ENCODE results near the gene SLC25A26. TPM values are rescaled to one million over a fixed set of nuclear protein-coding genes. Genes with fewer than 3 reads are reported as not detected.

Gene SLC25A26
- total and polyA plus RNA-seq, 8 donors: 5.1 to 13.6 (median 9.9) TPM

DNA sequence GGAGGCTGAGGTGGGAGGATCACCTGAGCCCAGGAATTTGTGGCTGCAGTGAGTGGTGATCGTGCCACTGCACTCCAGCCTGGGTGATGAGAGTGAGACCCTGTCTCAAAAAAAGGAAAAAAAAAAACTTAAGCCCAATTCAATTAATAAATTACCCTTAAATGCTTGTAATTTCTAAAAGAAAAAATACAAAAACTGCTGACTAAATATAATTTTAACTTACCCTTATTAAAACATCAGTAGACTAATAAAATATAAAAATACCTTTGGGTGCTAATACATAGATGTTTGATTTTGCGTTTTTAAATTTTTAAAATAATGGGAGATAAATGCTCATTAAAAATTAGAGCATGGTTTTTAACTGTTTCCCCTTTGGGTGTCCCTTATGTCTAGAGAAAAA, 17.5 kb upstream of the SLC25A26 start:
- no peaks in the 10 kb centered on the region for H3K27me3 ChIP-seq
- no peak overlapping the region for H3K27ac ChIP-seq
- no peaks in the 10 kb centered on the region for H3K9me3 ChIP-seq
- intact Hi-C loops (cut with DNase I): no loop called here
- ATAC-seq (no peak), FAIRE-seq (no peak), DNase-seq (no peak)
- H3K36me3 ChIP-seq: no peaks in the 10 kb centered on the region
- TF ChIP-seq, protein P1, sequence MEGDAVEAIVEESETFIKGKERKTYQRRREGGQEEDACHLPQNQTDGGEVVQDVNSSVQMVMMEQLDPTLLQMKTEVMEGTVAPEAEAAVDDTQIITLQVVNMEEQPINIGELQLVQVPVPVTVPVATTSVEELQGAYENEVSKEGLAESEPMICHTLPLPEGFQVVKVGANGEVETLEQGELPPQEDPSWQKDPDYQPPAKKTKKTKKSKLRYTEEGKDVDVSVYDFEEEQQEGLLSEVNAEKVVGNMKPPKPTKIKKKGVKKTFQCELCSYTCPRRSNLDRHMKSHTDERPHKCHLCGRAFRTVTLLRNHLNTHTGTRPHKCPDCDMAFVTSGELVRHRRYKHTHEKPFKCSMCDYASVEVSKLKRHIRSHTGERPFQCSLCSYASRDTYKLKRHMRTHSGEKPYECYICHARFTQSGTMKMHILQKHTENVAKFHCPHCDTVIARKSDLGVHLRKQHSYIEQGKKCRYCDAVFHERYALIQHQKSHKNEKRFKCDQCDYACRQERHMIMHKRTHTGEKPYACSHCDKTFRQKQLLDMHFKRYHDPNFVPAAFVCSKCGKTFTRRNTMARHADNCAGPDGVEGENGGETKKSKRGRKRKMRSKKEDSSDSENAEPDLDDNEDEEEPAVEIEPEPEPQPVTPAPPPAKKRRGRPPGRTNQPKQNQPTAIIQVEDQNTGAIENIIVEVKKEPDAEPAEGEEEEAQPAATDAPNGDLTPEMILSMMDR (IDR thresholded peaks at IDR 0.05): no peak
- 66 to 81% methylated on average over 2 of the region's 2 CpGs for WGBS, 2 donors
- no peaks in the 10 kb centered on the region for H3K4me1 ChIP-seq
- no peak overlapping the region for H3K4me3 ChIP-seq

DNA sequence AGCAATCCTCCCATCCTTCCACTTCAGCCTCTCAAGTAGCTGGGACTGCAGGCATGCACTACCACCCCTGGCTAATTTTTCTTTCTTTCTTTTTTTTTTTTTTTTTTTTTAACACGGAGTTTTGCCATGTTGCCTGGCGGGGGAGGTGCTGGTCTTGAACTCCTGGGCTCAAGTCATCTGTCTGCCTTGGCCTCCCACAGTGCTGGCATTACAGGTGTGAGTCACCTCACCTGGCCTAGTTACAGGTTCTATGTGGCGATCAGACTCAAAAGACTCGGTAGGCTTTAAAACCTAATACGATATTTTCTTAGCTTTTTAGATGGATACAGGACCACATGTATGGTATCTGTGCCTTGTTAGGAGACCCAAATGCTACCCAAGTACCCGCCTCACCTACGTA, 14.0 kb upstream of the SLC25A26 start:
- Histone ChIP-seq H3K36me3 (no peaks in the 10 kb centered on the region), H3K4me1 (no peaks in the 10 kb centered on the region), H3K4me3 (no peak overlapping the region), H3K27me3 (no peaks in the 10 kb centered on the region), H3K27ac (no peak overlapping the region), H3K9me3 (no peaks in the 10 kb centered on the region)
- DNase-seq (no peak), ATAC-seq (no peak), FAIRE-seq (no peak)
- intact Hi-C loops (cut with DNase I): no loop called here
- TF ChIP-seq, protein P1 (IDR thresholded peaks at IDR 0.05): no peak
- 88 to 93% methylated on average over 7 of the region's 7 CpGs for WGBS, 2 donors

DNA sequence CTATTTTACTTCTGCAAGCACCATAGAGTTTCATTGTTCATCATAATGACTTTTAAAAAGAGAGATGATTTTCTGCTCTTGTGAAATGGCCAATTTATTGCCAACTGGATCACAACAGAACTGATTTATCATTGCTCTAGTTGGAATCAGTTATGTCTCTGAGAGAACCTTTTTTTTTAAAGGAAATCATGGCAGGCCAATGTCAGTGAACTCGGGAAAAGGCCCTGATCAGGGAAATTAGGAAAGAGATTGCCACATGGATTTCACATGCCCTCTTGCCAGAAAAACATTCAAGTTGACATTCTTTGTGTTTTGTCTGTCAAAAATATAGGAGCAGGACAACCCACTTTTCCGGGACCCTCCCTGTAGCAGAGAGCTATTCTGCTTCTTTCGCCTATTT, 12.6 kb upstream of the SLC25A26 start:
- ATAC-seq (no peak), DNase-seq (no peak), FAIRE-seq (no peak)
- intact Hi-C loops (cut with DNase I): no loop called here
- Histone ChIP-seq H3K4me3 (no peak overlapping the region), H3K9me3 (no peaks in the 10 kb centered on the region), H3K27me3 (no peaks in the 10 kb centered on the region), H3K36me3 (no peaks in the 10 kb centered on the region), H3K4me1 (no peaks in the 10 kb centered on the region), H3K27ac (no peak overlapping the region)
- WGBS, 2 donors: 73 to 86% methylated on average over 3 of the region's 3 CpGs
- TF ChIP-seq, protein P1 (IDR thresholded peaks at IDR 0.05): no peak

DNA sequence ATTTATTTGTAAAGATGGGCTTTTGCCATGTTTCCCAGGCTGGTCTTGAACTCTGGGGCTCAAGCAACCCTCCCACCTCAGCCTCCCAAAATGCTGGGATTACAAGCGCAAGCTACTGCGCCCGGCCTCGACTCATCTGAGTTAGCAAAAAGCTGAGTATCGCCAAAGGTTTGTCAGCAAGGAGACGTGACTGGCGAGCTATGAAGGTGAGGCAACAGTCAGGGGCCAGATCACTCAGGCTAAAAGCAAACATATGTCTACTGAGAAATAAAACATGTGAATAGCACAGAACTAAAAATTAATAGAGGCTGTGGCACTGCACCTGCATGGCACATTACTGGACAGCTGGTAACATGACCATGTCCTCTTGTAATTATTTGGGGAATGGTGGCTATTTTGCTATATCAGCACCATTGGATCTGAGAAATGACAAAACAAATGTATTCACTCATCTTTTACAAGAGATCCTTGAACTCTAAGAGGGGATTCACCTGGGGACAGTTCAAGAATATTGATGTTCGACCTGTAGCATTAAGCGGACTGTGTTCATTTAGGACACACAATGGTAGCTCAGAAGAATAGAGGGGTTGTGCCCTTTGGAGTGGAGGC, 10.0 kb upstream of the SLC25A26 start:
- H3K9me3 ChIP-seq: no peaks in the 10 kb centered on the region
- TF ChIP-seq, protein P1 (IDR thresholded peaks at IDR 0.05): no peak
- FAIRE-seq: no peak
- H3K27me3 ChIP-seq: no peaks in the 10 kb centered on the region
- H3K27ac ChIP-seq: no peak overlapping the region
- H3K4me1 ChIP-seq: no peaks in the 10 kb centered on the region
- intact Hi-C loops (cut with DNase I): no loop called here
- no peaks in the 10 kb centered on the region for H3K36me3 ChIP-seq
- DNase-seq: no peak
- 81 to 86% methylated on average over 9 of the region's 9 CpGs for WGBS, 2 donors
- ATAC-seq: peak in 2 of 4 donors; percentile 8 to 58
- H3K4me3 ChIP-seq: no peak overlapping the region

DNA sequence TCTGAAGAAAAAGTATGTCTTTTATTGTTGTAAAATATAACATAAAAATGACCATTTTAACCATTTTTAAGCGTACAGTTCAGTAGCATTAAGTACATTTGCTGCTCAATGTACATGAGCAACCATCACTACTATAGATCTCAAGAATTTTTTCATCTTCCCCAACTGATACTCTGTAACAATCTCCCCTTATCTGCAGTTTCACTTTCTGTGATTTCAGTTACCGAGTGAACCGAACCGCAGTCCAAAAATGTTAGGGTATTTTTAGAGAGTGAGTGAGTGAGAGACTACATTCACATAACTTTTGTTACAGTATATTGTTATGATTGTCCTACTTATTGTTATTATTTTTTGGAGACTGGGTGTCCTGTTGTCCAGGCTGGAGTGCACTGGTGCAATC, 9.0 kb upstream of the SLC25A26 start:
- ATAC-seq (no peak), FAIRE-seq (no peak), DNase-seq (no peak)
- H3K27ac ChIP-seq: no peak overlapping the region
- H3K36me3 ChIP-seq: no peaks in the 10 kb centered on the region
- no peaks in the 10 kb centered on the region for H3K9me3 ChIP-seq
- H3K27me3 ChIP-seq: no peaks in the 10 kb centered on the region
- no peak overlapping the region for H3K4me3 ChIP-seq
- H3K4me1 ChIP-seq: no peaks in the 10 kb centered on the region
- intact Hi-C loops (cut with DNase I): no loop called here
- TF ChIP-seq, protein P1 (IDR thresholded peaks at IDR 0.05): no peak
- WGBS, 2 donors: 75 to 79% methylated on average over 4 of the region's 4 CpGs

All from pancreas (tissue), 10 donors.